Limb (tissue), 2 donors: ENCODE measurements around the gene RALB.

Experiments used
- DNase-seq, 2 donors: peaks; one replicate each; pipeline ENCODE4 v3.0.0-alpha.2; 2016; ENCODE audit errors: extremely low spot score in 2 of 2

Gene RALB

DNA sequence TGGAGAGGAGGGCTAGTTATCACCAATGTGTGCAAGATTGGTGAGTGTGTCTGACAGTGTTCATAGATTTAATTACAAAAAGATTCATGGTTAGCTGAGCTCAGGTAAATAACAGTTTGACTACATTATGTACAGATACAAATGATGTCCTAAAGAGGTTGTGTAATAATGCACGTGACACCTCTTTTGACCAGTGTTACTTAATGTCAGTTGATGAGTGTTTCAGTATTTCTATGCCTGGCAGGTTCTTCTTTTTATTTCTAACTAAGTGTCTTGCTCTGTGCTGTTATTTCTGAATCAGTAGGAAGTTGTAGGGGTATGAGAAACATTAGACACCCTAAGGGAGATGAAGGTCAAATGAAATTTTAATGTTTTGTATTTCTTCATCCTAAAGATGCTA, 85.4 kb downstream of the RALB start:
- DNase-seq: no peak

DNA sequence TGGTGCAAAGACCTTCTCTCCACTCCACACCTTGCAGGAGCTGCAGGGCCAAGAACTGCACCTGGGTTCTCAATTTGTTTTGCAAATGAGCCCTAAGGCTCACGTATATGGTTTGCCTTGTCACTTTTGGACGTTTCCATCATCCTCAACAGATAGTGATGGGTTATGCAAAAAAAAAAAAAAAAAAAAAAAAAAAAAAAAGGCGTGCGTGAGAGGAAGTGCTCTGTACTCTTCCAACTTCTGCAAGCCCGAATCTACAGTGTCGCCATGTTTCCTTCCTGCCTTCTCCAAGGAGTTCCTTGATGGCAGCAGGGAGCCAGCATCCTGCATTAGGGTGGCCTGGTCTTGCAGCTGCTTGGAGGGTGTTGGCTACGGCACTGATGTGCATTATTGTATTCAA, 89.3 kb downstream of the RALB start:
- DNase-seq: no peak

DNA sequence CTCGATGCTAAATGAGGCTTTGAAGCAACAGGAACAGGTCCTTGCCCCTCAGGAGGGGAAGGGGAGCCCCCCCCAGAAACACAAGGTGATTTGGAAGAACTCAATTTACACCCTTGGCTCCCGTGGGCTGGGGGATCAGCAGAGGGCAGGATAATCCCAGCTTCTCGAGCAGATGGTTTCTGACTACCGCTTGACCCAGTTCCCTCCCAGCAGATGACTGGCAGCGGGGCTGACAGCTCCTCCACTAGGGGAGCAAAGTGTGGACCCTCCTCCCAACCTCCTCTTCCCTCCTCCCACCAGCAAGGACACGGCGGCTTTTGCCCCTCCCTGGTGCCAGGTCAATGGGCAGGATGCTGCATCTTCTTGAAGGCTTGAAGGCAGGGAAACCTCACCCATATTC, 89.8 kb downstream of the RALB start:
- no peak for DNase-seq

DNA sequence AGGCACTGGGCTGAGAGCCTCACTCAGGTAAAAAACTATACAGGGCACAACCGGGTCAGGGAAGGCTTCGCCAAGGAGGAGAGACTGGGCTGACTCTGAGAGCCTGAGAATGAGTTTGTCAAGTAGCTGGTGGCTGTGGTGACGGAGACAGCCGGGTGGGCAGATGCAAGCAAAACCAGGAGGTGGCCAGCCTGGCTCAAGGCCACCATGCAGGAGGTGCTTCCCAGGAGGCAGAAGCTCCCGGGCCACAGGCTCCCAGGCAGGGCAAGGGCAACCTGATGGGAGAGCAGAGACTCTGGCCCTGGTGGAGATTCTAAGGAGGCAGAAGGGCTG, 90.4 kb downstream of the RALB start:
- DNase-seq: no peak

DNA sequence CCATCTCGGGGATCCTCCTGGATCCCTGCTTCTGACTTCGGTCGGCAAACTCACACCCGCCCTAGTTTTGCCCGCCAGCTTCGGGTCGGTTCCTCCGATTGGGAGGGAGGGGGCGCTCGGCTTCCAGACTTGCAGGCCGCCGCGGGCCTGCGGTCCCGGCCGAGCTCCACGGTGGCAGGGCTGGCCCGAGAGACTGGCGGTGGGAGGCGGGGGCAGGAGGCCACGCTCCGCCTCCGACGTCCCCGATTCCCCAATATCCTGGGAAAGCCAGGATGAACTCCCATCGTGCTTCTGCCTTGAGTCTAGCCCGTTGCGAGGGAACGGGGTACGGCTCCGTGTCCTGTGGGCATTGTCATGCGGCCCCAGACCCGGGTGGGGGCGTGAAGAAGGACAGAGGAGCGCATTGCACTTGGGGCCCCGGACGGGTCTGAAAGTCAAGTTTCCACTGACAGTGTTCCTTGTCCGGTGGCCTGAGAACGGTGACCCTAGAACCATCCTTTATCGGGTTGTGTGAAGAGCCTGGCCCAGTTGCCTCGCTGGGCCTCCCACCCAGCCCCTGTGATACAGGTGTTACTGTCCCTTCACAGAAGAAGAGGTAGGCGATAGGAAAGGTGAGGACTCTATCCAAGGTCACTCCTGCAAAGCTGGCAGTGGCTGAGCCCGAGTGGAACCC, 90.9 kb downstream of the RALB start:
- peak; percentile 76 to 85 for DNase-seq
